ENCODE data around the gene CERS6. TPM values are rescaled to one million over a fixed set of nuclear protein-coding genes. Genes with fewer than 3 reads are reported as not detected.
A peak's percentile ranks its signal among the peaks of the same experiment; 100 is the strongest.

CERS6 gene
- total RNA-seq, 1 donor: 16.0 TPM

GRCh38 chr2:168643979-168644378 is 187.9 kb downstream of the CERS6 start:
- peak; percentile 57 for DNase-seq (ENCODE audit: low read depth)
- TF ChIP-seq CTCF (IDR thresholded peaks at IDR 0.05; ENCODE audit: insufficient read depth, low read depth, low read length): no peak
- H3K4me3 ChIP-seq (ENCODE audit: low read depth, low read length): no peak overlapping the region

- TF ChIP-seq CTCF (IDR thresholded peaks at IDR 0.05; ENCODE audit: insufficient read depth, low read depth, low read length): no peak
- peak; percentile 14 for DNase-seq (ENCODE audit: low read depth)
- H3K4me3 ChIP-seq (ENCODE audit: low read depth, low read length): no peak overlapping the region
These were observed 189.7 kb downstream of the CERS6 start for GRCh38 chr2:168645696-168646338.

GRCh38 chr2:168649105-168649504 is 193.0 kb downstream of the CERS6 start:
- no peak overlapping the region for H3K4me3 ChIP-seq (ENCODE audit: low read depth, low read length)
- TF ChIP-seq CTCF (IDR thresholded peaks at IDR 0.05; ENCODE audit: insufficient read depth, low read depth, low read length): no peak
- no peak for DNase-seq (ENCODE audit: low read depth)

GRCh38 chr2:168649562-168649961 is 193.5 kb downstream of the CERS6 start:
- no peak for DNase-seq (ENCODE audit: low read depth)
- H3K4me3 ChIP-seq (ENCODE audit: low read depth, low read length): no peak overlapping the region
- TF ChIP-seq CTCF (IDR thresholded peaks at IDR 0.05; ENCODE audit: insufficient read depth, low read depth, low read length): no peak

- no peak for DNase-seq (ENCODE audit: low read depth)
- TF ChIP-seq CTCF (IDR thresholded peaks at IDR 0.05; ENCODE audit: insufficient read depth, low read depth, low read length): no peak
These were observed 194.1 kb downstream of the CERS6 start for GRCh38 chr2:168650139-168650538.

GRCh38 chr2:168650781-168651180 is 194.7 kb downstream of the CERS6 start:
- DNase-seq (ENCODE audit: low read depth): no peak
- TF ChIP-seq CTCF (IDR thresholded peaks at IDR 0.05; ENCODE audit: insufficient read depth, low read depth, low read length): no peak
- H3K4me3 ChIP-seq (ENCODE audit: low read depth, low read length): no peak overlapping the region

More at GRCh38 chr2:168650139-168650538, 194.1 kb downstream of the CERS6 start:
- no peak overlapping the region for H3K4me3 ChIP-seq (ENCODE audit: low read depth, low read length)
